Calu3 (cell line): Measurements from ENCODE around the gene CDC34. TPM values are rescaled to one million over a fixed set of nuclear protein-coding genes. Genes with fewer than 3 reads are reported as not detected.

Experiments used
- BruUV-seq: library from RNA; stranded (reverse); fragments of 400-500 nt; replicated peaks from 2 replicates; lab custom pipeline; 2021; lab: Mats Ljungman, UMichigan
- CTCF ChIA-PET: fragments of 300-600 bp; sonication (Branson Sonifier 250); formaldehyde crosslinking; loops from one replicate; lab custom pipeline; 2022; ENCODE audit warnings: antibody characterized with exemption; lab: Charles Lee
- DNase-seq: peaks from one replicate; pipeline ENCODE4 v3.0.0; 2022
- H3K27ac Mint-ChIP-seq: one replicate; pipeline ENCODE4 v1.8.0; 2022; ENCODE audit warnings: mixed read lengths; ENCODE audit not compliant: unreplicated experiment
- H3K27me3 Mint-ChIP-seq: one replicate; pipeline ENCODE4 v1.8.0; 2022; ENCODE audit warnings: mixed read lengths; ENCODE audit not compliant: unreplicated experiment
- H3K36me3 Mint-ChIP-seq: one replicate; pipeline ENCODE4 v1.8.0; 2022; ENCODE audit warnings: mild to moderate bottlenecking, moderate library complexity, mixed read lengths; ENCODE audit not compliant: insufficient read depth, unreplicated experiment
- H3K4me1 Mint-ChIP-seq: one replicate; pipeline ENCODE4 v1.8.0; 2022; ENCODE audit warnings: mild to moderate bottlenecking, low read depth, mixed read lengths; ENCODE audit not compliant: unreplicated experiment
- H3K4me3 Mint-ChIP-seq: one replicate; pipeline ENCODE4 v1.8.0; 2022; ENCODE audit warnings: mild to moderate bottlenecking, low read depth, moderate library complexity, mixed read lengths; ENCODE audit not compliant: unreplicated experiment
- H3K9me3 Mint-ChIP-seq: one replicate; pipeline ENCODE4 v1.8.0; 2022; ENCODE audit warnings: low read depth, mixed read lengths; ENCODE audit not compliant: unreplicated experiment
- CTCF ChIP-seq: fragments of 200-600 bp; IDR thresholded peaks from one replicate; pipeline ENCODE4 v1.8.0; 2022; ENCODE audit warnings: antibody characterized with exemption; ENCODE audit not compliant: unreplicated experiment
- intact Hi-C: fragments of 100-400 bp; cut with micrococcal nuclease; formaldehyde crosslinking; loops from one replicate; pipeline ENCODE4 v1.10.0; 2022; ENCODE audit not compliant: unreplicated experiment
- total RNA-seq: library from RNA; stranded (reverse); gene quantifications from 2 replicates; pipeline ENCODE4 v1.2.3, GENCODE V29; 2022

Gene CDC34
- total RNA-seq, 1 experiment from 2014 or later, result 50.6 TPM

GRCh38 chr19:498977-499623 lies 32.5 kb upstream of the CDC34 start:
- CTCF ChIA-PET, result no interaction called here
- intact Hi-C loops, result no loop called here
- DNase-seq, result no peak
- no peak for TF ChIP-seq CTCF
- peaks cover 8% of the 10 kb centered on the region for H3K4me1 Mint-ChIP-seq
- no peaks in the 10 kb centered on the region for H3K9me3 Mint-ChIP-seq
- no TSS peak for BruUV-seq
- H3K27ac Mint-ChIP-seq, result no peak overlapping the region
- peaks cover 12% of the 10 kb centered on the region for H3K36me3 Mint-ChIP-seq
- peaks cover 26% of the 10 kb centered on the region for H3K27me3 Mint-ChIP-seq
- no peak overlapping the region for H3K4me3 Mint-ChIP-seq

GRCh38 chr19:501646-502045 lies 29.9 kb upstream of the CDC34 start:
- Mint-ChIP-seq H3K27ac (no peak overlapping the region), H3K36me3 (peaks cover 16% of the 10 kb centered on the region), H3K27me3 (peaks cover 26% of the 10 kb centered on the region), H3K4me1 (peaks cover 8% of the 10 kb centered on the region), H3K9me3 (no peaks in the 10 kb centered on the region), H3K4me3 (no peak overlapping the region)
- BruUV-seq, result no TSS peak
- DNase-seq, result no peak
- CTCF ChIA-PET, result no interaction called here
- intact Hi-C loops, result no loop called here
- TF ChIP-seq CTCF, result no peak

- Mint-ChIP-seq H3K36me3 (peaks cover 26% of the 10 kb centered on the region), H3K4me1 (no peaks in the 10 kb centered on the region), H3K27me3 (peaks cover 5% of the 10 kb centered on the region), H3K9me3 (no peaks in the 10 kb centered on the region), H3K4me3 (no peak overlapping the region), H3K27ac (no peak overlapping the region)
- intact Hi-C loops, result no loop called here
- TF ChIP-seq CTCF, result no peak
- CTCF ChIA-PET, result no interaction called here
- BruUV-seq, result no TSS peak
- DNase-seq, result no peak
Observed at GRCh38 chr19:504616-505015, 26.9 kb upstream of the CDC34 start.

- peak overlapping the region; percentile 97 for H3K27ac Mint-ChIP-seq
- H3K4me3 Mint-ChIP-seq, result peak overlapping the region; percentile 89
- H3K9me3 Mint-ChIP-seq, result no peaks in the 10 kb centered on the region
- intact Hi-C loops, result no loop called here
- peak; percentile 84 for DNase-seq
- H3K27me3 Mint-ChIP-seq, result no peaks in the 10 kb centered on the region
- H3K4me1 Mint-ChIP-seq, result no peaks in the 10 kb centered on the region
- peaks cover 30% of the 10 kb centered on the region for H3K36me3 Mint-ChIP-seq
- CTCF ChIA-PET, result interaction anchor here (0.5 to 1.1 kb wide), 7 partner anchors 9 to 1326 kb away, joined by 3 to 7 read pairs (median 4); no protein-coding TSS in a partner anchor
- peak; percentile 88 for TF ChIP-seq CTCF
- BruUV-seq, result no TSS peak
Observed at GRCh38 chr19:506404-507285, 24.9 kb upstream of the CDC34 start.
